ENCODE measurements around the gene ATP1A3. TPM values are rescaled to one million over a fixed set of nuclear protein-coding genes. Genes with fewer than 3 reads are reported as not detected.

ATP1A3 gene
- total and polyA plus RNA-seq, 12 donors = 38.0 to 419 (median 334) TPM

DNA sequence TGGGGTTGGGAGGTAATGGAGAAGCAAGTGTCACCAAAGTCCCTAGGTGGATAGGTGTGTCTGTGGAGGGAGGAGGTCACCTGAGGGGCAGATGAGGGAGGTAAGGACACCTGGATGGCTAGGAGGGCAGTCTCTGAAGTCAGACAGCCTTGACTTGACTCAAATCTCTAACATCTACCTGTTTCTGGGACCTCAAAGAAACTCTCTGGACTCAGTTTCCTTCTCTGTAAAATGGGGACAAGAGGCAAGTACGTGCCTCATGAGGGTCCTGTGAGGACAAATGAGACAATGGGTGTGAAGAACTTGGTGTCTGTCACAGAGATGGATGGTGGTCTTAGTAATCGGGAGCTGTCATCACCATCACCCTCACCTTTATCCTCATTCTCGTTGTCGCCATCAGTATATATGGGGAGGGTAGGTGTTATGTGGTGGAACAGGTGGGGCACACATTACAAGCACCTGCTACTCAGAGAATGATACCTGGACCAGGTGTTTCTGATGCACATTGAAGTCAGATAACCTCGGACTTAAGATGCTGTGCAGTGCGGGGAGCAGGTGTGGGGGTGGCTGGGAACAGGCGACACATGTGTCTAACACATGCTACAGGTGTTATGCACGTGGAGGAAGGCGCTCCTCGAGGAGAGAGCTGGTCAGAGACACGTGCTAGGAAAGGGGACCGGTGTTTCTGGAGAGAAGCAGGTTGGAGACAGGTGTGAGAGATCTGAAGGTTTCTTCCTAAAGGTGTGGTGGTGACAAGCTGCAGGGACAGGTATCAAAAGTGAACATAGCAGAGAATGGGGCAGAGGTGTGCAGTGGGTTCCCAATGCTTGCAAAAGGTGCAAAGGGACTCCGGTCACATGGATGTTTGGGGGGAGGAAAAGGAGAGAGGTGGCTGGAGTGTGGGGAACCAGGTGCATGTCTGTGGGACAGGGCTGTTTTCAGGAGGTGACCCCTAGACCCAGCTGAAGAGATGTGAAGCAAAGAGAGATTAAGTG lies 69.6 kb downstream of the ATP1A3 start:
- 41 to 42% methylated on average over 13 of the region's 13 CpGs for WGBS, 2 donors
- intact Hi-C loops (cut with DNase I) = loop anchor here in 1 of 10 donors (5.0 kb wide), 1 partner anchor 37 kb away; no protein-coding TSS in a partner anchor
- H3K4me1 ChIP-seq = peaks cover 2 to 18% (median 16%) of the 10 kb centered on the region in 9 donors
- ATAC-seq (no peak), DNase-seq (no peak)
- no peak overlapping the region for H3K4me3 ChIP-seq
- H3K27me3 ChIP-seq = peaks cover 38 to 95% (median 91%) of the 10 kb centered on the region in 7 donors
- TF ChIP-seq, protein P1, sequence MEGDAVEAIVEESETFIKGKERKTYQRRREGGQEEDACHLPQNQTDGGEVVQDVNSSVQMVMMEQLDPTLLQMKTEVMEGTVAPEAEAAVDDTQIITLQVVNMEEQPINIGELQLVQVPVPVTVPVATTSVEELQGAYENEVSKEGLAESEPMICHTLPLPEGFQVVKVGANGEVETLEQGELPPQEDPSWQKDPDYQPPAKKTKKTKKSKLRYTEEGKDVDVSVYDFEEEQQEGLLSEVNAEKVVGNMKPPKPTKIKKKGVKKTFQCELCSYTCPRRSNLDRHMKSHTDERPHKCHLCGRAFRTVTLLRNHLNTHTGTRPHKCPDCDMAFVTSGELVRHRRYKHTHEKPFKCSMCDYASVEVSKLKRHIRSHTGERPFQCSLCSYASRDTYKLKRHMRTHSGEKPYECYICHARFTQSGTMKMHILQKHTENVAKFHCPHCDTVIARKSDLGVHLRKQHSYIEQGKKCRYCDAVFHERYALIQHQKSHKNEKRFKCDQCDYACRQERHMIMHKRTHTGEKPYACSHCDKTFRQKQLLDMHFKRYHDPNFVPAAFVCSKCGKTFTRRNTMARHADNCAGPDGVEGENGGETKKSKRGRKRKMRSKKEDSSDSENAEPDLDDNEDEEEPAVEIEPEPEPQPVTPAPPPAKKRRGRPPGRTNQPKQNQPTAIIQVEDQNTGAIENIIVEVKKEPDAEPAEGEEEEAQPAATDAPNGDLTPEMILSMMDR (IDR thresholded peaks at IDR 0.05) = no peak
- H3K36me3 ChIP-seq = no peaks in the 10 kb centered on the region
- no peak overlapping the region for H3K27ac ChIP-seq
- no peaks in the 10 kb centered on the region for H3K9me3 ChIP-seq

DNA sequence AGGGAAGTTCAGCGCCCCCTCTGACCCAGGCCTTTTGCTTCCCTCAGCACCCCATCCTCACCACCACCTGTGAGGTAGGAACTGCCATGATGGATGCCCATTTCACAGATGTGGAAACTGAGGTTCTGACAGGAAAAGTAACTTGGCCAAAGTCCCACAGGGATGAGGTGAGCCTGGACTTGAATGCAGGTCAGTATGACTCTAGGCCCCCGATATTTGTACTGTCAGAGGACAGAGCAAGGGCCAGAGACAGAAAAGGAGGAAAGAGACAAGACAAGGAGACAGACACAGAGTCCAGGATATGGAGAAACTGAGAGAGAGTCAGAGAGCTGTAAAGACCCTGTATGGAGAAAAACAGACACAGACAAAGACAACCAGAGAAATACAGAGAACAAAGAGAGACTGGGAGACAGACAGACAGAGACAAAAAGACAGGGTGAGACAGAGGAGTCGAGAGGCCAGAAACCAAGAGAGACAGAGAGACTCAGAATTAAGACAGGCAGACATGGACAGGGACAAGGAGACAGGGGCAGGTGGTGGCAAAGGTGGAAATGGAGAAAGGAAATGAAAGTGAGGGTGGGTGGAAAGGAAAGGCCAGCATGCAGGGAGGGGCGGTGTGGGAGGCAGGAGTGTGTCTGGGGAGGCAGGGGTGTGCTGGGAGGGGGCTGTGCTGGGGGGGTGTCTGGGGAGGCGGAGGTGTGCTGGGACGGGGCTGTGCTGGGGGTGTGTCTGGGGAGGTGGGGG lies 70.8 kb downstream of the ATP1A3 start:
- no peak overlapping the region for H3K4me3 ChIP-seq
- H3K9me3 ChIP-seq = no peaks in the 10 kb centered on the region
- intact Hi-C loops (cut with DNase I) = no loop called here
- peaks cover 38 to 96% (median 91%) of the 10 kb centered on the region in 7 donors for H3K27me3 ChIP-seq
- DNase-seq (no peak), ATAC-seq (no peak)
- TF ChIP-seq, protein P1 (IDR thresholded peaks at IDR 0.05) = no peak
- H3K27ac ChIP-seq = no peak overlapping the region
- H3K36me3 ChIP-seq = no peaks in the 10 kb centered on the region
- peaks cover 0 to 8% (median 6%) of the 10 kb centered on the region in 9 donors for H3K4me1 ChIP-seq
- 24 to 29% methylated on average over 6 of the region's 6 CpGs for WGBS, 2 donors

DNA sequence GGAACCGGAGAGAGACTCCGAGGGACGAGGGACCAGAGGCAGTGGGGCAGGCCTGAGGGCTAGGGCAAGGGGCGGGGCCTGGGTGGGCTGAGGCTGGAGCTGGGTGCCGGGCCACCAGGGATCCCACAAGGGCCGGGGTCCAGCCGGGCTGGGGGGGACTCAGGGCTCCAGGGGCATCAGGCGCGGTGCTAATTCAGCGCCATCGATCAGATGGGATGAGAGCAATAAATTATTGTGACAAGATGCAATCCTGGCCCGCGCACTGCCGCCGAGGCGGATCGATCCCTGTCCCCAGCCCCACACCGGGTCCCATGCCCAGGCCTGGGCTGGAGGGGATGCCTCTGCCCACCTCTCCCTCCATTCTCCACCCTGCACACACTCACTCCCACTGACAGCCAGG lies 71.4 kb downstream of the ATP1A3 start:
- ATAC-seq (no peak), DNase-seq (no peak)
- no peak overlapping the region for H3K4me3 ChIP-seq
- peaks cover 31 to 96% (median 91%) of the 10 kb centered on the region in 7 donors for H3K27me3 ChIP-seq
- peaks cover 0 to 1% (median 0%) of the 10 kb centered on the region in 9 donors for H3K4me1 ChIP-seq
- no peak overlapping the region for H3K27ac ChIP-seq
- intact Hi-C loops (cut with DNase I) = no loop called here
- 7 to 14% methylated on average over 18 of the region's 18 CpGs for WGBS, 2 donors
- TF ChIP-seq, protein P1 (IDR thresholded peaks at IDR 0.05) = no peak
- H3K36me3 ChIP-seq = no peaks in the 10 kb centered on the region
- H3K9me3 ChIP-seq = no peaks in the 10 kb centered on the region

Measured in heart right ventricle (tissue), 16 donors.